AG08395 (cell line): ENCODE results near the gene PRAME.
"Not testable (repeated sequence)": the region's sequence is repeated elsewhere in the genome, so short reads cannot be mapped to it uniquely, and the experiment has no call there.

Source experiments
- DNase-seq: peaks from one replicate; pipeline ENCODE4 v3.0.0; 2012; ENCODE audit warnings: mixed read lengths, low spot score

PRAME gene

GRCh38 chr22:22558972-22559603 lies at the start of gene PRAME:
Gene PRAME (minus strand): TSS chr22:22559265. CDS start chr22:22556832, 2,433 bp downstream.
- DNase-seq: no peak

- DNase-seq: not testable (repeated sequence)
Observed at GRCh38 chr22:22608022-22608421, 49.0 kb upstream of the PRAME start.

- no peak for DNase-seq
Observed at GRCh38 chr22:22605074-22605404, 46.0 kb upstream of the PRAME start.

GRCh38 chr22:22604326-22605073 lies 45.4 kb upstream of the PRAME start:
- DNase-seq: no peak

GRCh38 chr22:22603470-22603947 lies 44.4 kb upstream of the PRAME start:
- no peak for DNase-seq

- no peak for DNase-seq
Observed at GRCh38 chr22:22600531-22601261, 41.6 kb upstream of the PRAME start.

- no peak for DNase-seq
Observed at GRCh38 chr22:22599248-22599647, 40.2 kb upstream of the PRAME start.

- no peak for DNase-seq
Observed at GRCh38 chr22:22598144-22598543, 39.1 kb upstream of the PRAME start.

GRCh38 chr22:22595001-22595835 lies 36.2 kb upstream of the PRAME start:
- DNase-seq: no peak

- peak; percentile 52 for DNase-seq
Observed at GRCh38 chr22:22593964-22594656, 35.0 kb upstream of the PRAME start.

- DNase-seq: no peak
Observed at GRCh38 chr22:22593250-22593649, 34.2 kb upstream of the PRAME start.

- no peak for DNase-seq
Observed at GRCh38 chr22:22591348-22592299, 32.6 kb upstream of the PRAME start.

- DNase-seq: no peak
Observed at GRCh38 chr22:22590136-22590891, 31.2 kb upstream of the PRAME start.

GRCh38 chr22:22588485-22589164 lies 29.6 kb upstream of the PRAME start:
- no peak for DNase-seq

- no peak for DNase-seq
Observed at GRCh38 chr22:22587577-22588188, 28.6 kb upstream of the PRAME start.

GRCh38 chr22:22584722-22585121 lies 25.7 kb upstream of the PRAME start:
- no peak for DNase-seq

- no peak for DNase-seq
Observed at GRCh38 chr22:22583030-22583429, 24.0 kb upstream of the PRAME start.

GRCh38 chr22:22581524-22581923 lies 22.5 kb upstream of the PRAME start:
- DNase-seq: not testable (repeated sequence)
